GM06990 (cell line): ENCODE results near the gene GREB1L.

Experiments
- DNase-seq: peaks from one replicate; pipeline ENCODE4 v3.0.0-alpha.2; 2011; ENCODE audit not compliant: insufficient read length; ENCODE audit errors: extremely low read depth
- H3K27me3 ChIP-seq: replicated peaks from 2 replicates; pipeline ENCODE4 v1.6.0; 2011; ENCODE audit warnings: low read length; ENCODE audit not compliant: control insufficient read depth, insufficient read depth
- H3K36me3 ChIP-seq: 2 replicates; pipeline ENCODE4 v1.5.1; 2011; ENCODE audit warnings: low read length; ENCODE audit not compliant: control insufficient read depth, insufficient read depth
- H3K4me3 ChIP-seq: replicated peaks from 2 replicates; pipeline ENCODE4 v1.5.1; 2011; ENCODE audit warnings: low read depth, mild to moderate bottlenecking, control low read depth, low read length
- TF ChIP-seq, protein P1 (sequence below): IDR thresholded peaks from 2 replicates; pipeline ENCODE4 v1.5.1; 2011; ENCODE audit warnings: low read length, control low read depth, mild to moderate bottlenecking, inconsistent platforms; ENCODE audit not compliant: insufficient read depth, poor library complexity, severe bottlenecking

GREB1L gene

GRCh38 chr18:21449367-21450290 lies 207.6 kb downstream of the GREB1L start:
- TF ChIP-seq, protein P1, sequence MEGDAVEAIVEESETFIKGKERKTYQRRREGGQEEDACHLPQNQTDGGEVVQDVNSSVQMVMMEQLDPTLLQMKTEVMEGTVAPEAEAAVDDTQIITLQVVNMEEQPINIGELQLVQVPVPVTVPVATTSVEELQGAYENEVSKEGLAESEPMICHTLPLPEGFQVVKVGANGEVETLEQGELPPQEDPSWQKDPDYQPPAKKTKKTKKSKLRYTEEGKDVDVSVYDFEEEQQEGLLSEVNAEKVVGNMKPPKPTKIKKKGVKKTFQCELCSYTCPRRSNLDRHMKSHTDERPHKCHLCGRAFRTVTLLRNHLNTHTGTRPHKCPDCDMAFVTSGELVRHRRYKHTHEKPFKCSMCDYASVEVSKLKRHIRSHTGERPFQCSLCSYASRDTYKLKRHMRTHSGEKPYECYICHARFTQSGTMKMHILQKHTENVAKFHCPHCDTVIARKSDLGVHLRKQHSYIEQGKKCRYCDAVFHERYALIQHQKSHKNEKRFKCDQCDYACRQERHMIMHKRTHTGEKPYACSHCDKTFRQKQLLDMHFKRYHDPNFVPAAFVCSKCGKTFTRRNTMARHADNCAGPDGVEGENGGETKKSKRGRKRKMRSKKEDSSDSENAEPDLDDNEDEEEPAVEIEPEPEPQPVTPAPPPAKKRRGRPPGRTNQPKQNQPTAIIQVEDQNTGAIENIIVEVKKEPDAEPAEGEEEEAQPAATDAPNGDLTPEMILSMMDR = no peak
- no peak overlapping the region for H3K4me3 ChIP-seq
- no peaks in the 10 kb centered on the region for H3K36me3 ChIP-seq
- DNase-seq = no peak
- no peaks in the 10 kb centered on the region for H3K27me3 ChIP-seq

DNA sequence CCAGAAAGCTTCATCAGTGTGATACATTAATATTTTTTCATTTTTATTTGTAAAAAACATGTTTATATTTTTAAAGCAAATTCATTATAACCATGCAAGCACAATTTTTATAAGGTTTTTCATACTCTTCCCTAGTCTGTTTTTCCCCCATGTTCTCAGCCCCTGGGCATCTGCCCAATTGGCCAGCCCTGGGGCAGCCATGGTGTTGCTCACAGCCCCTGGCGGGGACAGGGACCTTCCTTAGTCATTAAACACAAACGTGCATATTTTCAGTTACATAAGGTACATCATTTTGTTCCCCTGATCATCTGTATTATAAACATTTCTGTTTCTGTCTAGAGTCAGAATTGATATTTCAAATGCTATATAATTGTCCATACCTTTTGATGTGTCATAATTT lies 208.5 kb downstream of the GREB1L start:
- Histone ChIP-seq H3K4me3 (no peak overlapping the region), H3K27me3 (no peaks in the 10 kb centered on the region), H3K36me3 (no peaks in the 10 kb centered on the region)
- TF ChIP-seq, protein P1 = no peak
- DNase-seq = no peak

- TF ChIP-seq, protein P1 = no peak
- DNase-seq = no peak
- H3K4me3 ChIP-seq = no peak overlapping the region
- H3K27me3 ChIP-seq = no peaks in the 10 kb centered on the region
- H3K36me3 ChIP-seq = no peaks in the 10 kb centered on the region
Measured at GRCh38 chr18:21450913-21451312, 208.9 kb downstream of the GREB1L start.

GRCh38 chr18:21451851-21452250 lies 209.8 kb downstream of the GREB1L start:
- TF ChIP-seq, protein P1 = no peak
- DNase-seq = no peak
- Histone ChIP-seq H3K36me3 (no peaks in the 10 kb centered on the region), H3K27me3 (no peaks in the 10 kb centered on the region), H3K4me3 (no peak overlapping the region)

DNA sequence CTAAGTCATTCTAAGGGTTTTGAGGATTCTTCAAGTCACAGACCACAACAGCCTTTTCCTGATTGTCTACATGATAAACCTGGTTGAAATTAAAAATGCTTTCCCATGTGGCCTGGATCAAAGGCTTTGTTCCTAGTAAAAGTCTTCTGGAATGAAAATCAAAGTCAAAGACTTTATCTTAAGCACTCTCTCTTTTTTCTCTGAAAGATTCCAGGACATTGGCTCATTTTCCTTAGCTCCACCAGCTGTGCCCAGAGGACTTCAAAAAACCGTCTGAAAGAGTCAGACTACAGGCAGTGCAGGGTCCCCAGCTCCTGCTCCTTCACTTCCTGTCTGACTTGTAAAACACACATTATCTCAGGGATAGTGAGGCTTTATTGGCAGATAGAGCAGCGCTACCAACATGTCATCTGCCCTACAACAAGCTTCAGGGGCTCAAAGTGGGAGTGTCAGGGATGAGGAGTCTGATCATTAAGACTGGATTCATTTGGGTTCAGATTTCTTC lies 210.3 kb downstream of the GREB1L start:
- TF ChIP-seq, protein P1 = no peak
- Histone ChIP-seq H3K4me3 (no peak overlapping the region), H3K27me3 (no peaks in the 10 kb centered on the region), H3K36me3 (no peaks in the 10 kb centered on the region)
- DNase-seq = no peak
